GM23248 (cell line): ENCODE data around the gene GAP43.

ENCODE experiments used
- EZH2 ChIP-seq: fragments of 200-600 bp; sonication (generic); IDR thresholded peaks from 2 replicates; pipeline ENCODE4 v1.6.1; 2018; ENCODE audit warnings: antibody characterized with exemption, mild to moderate bottlenecking; ENCODE audit not compliant: insufficient read depth, poor library complexity, severe bottlenecking
- EZH2phosphoT487 ChIP-seq: fragments of 200-600 bp; sonication (generic); IDR thresholded peaks from 2 replicates; pipeline ENCODE4 v1.6.1; 2018; ENCODE audit warnings: antibody characterized with exemption, moderate library complexity, mild to moderate bottlenecking, low read depth; ENCODE audit not compliant: insufficient read depth

DNA sequence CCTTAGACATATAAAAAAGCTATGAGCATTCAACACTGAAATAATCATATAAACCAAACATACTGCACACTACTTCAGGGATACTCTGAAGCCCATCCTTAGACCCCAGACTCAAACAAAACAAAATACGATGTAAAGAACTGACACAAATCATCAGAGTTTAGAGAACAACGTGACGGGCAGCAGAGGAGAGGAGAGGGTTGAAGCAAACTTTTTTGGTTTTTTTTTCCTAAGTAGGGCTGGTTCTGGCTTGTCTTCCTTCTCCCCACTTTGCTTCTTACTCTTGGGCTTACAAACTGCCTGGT, 34.7 kb downstream of the GAP43 start:
- TF ChIP-seq EZH2 (no peak), EZH2phosphoT487 (no peak)
